A673 (cell line): ENCODE results near the gene XYLT2.

ENCODE experiments used
- EZH2 ChIP-seq: fragments of 200-600 bp; sonication (generic); IDR thresholded peaks from 2 replicates; pipeline ENCODE4 v1.6.1; 2017; ENCODE audit warnings: borderline replicate concordance, low read depth, mild to moderate bottlenecking, mixed read lengths, antibody characterized with exemption, low read length; ENCODE audit not compliant: poor library complexity, severe bottlenecking
- TF ChIP-seq, protein P1 (sequence below): fragments of 300-800, 200-600 bp; sonication (generic); conservative IDR thresholded peaks from 2 replicates; pipeline ENCODE4 v1.5.1; 2017; ENCODE audit warnings: low read depth, mild to moderate bottlenecking, antibody characterized with exemption, low read length, moderate library complexity, mixed read lengths

- TF ChIP-seq EZH2 = no peak
- TF ChIP-seq, protein P1, sequence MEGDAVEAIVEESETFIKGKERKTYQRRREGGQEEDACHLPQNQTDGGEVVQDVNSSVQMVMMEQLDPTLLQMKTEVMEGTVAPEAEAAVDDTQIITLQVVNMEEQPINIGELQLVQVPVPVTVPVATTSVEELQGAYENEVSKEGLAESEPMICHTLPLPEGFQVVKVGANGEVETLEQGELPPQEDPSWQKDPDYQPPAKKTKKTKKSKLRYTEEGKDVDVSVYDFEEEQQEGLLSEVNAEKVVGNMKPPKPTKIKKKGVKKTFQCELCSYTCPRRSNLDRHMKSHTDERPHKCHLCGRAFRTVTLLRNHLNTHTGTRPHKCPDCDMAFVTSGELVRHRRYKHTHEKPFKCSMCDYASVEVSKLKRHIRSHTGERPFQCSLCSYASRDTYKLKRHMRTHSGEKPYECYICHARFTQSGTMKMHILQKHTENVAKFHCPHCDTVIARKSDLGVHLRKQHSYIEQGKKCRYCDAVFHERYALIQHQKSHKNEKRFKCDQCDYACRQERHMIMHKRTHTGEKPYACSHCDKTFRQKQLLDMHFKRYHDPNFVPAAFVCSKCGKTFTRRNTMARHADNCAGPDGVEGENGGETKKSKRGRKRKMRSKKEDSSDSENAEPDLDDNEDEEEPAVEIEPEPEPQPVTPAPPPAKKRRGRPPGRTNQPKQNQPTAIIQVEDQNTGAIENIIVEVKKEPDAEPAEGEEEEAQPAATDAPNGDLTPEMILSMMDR = no peak
Observed at GRCh38 chr17:50329716-50330115, 16.2 kb upstream of the XYLT2 start.
